ENCODE data around the gene GABPB1. TPM values are rescaled to one million over a fixed set of nuclear protein-coding genes. Genes with fewer than 3 reads are reported as not detected.

GABPB1 gene
- total and polyA plus RNA-seq, 2 of the 13 experiments (the other 11 are each of a cell fraction or from before 2014, with no cell fraction given): 17.5 to 39.5 TPM

DNA sequence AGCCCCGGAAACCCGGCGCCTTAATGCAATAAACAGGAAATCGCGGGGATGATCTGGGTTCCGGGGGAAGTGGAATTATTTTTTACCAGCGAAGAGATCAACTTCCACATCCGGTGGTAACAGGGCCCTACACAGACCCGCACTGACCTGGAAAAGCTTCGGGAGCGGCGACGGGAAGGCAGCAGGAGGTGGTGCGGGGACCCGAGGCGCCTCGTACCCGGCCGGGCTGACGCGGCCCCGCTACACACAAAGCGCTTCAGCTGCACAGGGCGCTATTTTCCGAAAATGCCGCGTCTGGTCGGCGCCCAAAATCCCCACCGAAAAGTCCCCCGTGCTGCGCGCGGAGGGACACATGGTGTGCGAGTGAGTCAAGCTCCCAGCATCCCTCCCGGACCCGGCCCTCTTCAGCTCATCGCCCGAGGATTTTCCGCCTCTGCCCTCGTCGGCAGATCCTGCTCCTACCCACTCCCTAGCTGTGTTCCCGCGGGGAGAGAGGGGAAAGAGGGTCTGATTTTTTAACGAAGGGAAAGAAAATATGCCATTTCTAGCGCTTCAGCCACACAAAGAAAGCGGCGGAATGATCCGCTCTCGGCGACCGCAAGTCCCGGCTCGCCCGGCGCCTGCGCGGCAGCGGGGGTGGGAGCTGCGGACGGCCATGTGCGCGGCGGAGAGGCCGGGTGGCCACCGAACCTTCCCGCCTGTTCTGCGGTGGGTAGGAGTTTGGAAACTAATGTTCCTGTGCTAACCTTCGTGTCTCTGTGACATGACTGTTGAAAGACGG lies at the start of gene GABPB1 (continued):
- TF ChIP-seq MAF1 (CRISPR knock-in tag; IDR thresholded peaks at IDR 0.05; ENCODE audit: borderline replicate concordance) (peak; percentile 57; the same call in 1 of the 2 replicates), ZNF75D (CRISPR knock-in tag; IDR thresholded peaks at IDR 0.05; ENCODE audit: borderline replicate concordance) (peak; percentile 91; the same call in 1 of the 2 replicates), SP2 (CRISPR knock-in tag; IDR thresholded peaks at IDR 0.05) (no peak; the same call in 1 of the 2 replicates), TAF15 (IDR thresholded peaks at IDR 0.05; ENCODE audit: low read depth, low read length, poor library complexity, severe bottlenecking) (no peak), KDM1A (CRISPR knock-in tag; IDR thresholded peaks at IDR 0.05) (no peak; the same call in 1 of the 2 replicates), ZNF446 (CRISPR knock-in tag; IDR thresholded peaks at IDR 0.05) (0 out of 2 replicates have a peak, but pooled peaks have one; percentile 10), LCORL (IDR thresholded peaks at IDR 0.05) (peak; percentile 48; the same call in 1 of the 2 replicates), LCORL (CRISPR knock-in tag; IDR thresholded peaks at IDR 0.05) (no peak), ETV6 (CRISPR knock-in tag; conservative IDR thresholded peaks at IDR 0.05) (no peak), RNF2 (conservative IDR thresholded peaks at IDR 0.05; ENCODE audit: low read depth) (peak; percentile 89), SALL1 (CRISPR knock-in tag; IDR thresholded peaks at IDR 0.05) (peak; percentile 86), SRSF4 (IDR thresholded peaks at IDR 0.05; ENCODE audit: low read depth, low read length, poor library complexity, severe bottlenecking) (no peak), ZNF557 (CRISPR knock-in tag; IDR thresholded peaks at IDR 0.05) (peak; percentile 90; the same call in 1 of the 2 replicates)
- TF ChIP-seq, protein P1, sequence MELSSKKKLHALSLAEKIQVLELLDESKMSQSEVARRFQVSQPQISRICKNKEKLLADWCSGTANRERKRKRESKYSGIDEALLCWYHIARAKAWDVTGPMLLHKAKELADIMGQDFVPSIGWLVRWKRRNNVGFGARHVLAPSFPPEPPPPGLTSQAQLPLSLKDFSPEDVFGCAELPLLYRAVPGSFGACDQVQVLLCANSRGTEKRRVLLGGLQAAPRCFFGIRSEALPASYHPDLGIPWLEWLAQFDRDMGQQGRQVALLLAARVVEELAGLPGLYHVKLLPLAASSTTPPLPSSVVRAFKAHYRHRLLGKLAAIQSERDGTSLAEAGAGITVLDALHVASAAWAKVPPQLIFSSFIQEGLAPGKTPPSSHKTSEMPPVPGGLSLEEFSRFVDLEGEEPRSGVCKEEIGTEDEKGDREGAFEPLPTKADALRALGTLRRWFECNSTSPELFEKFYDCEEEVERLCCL (CRISPR knock-in tag; IDR thresholded peaks at IDR 0.05; ENCODE audit: borderline replicate concordance): peak; percentile 38; the same call in 1 of the 2 replicates
- TF ChIP-seq, protein P2, sequence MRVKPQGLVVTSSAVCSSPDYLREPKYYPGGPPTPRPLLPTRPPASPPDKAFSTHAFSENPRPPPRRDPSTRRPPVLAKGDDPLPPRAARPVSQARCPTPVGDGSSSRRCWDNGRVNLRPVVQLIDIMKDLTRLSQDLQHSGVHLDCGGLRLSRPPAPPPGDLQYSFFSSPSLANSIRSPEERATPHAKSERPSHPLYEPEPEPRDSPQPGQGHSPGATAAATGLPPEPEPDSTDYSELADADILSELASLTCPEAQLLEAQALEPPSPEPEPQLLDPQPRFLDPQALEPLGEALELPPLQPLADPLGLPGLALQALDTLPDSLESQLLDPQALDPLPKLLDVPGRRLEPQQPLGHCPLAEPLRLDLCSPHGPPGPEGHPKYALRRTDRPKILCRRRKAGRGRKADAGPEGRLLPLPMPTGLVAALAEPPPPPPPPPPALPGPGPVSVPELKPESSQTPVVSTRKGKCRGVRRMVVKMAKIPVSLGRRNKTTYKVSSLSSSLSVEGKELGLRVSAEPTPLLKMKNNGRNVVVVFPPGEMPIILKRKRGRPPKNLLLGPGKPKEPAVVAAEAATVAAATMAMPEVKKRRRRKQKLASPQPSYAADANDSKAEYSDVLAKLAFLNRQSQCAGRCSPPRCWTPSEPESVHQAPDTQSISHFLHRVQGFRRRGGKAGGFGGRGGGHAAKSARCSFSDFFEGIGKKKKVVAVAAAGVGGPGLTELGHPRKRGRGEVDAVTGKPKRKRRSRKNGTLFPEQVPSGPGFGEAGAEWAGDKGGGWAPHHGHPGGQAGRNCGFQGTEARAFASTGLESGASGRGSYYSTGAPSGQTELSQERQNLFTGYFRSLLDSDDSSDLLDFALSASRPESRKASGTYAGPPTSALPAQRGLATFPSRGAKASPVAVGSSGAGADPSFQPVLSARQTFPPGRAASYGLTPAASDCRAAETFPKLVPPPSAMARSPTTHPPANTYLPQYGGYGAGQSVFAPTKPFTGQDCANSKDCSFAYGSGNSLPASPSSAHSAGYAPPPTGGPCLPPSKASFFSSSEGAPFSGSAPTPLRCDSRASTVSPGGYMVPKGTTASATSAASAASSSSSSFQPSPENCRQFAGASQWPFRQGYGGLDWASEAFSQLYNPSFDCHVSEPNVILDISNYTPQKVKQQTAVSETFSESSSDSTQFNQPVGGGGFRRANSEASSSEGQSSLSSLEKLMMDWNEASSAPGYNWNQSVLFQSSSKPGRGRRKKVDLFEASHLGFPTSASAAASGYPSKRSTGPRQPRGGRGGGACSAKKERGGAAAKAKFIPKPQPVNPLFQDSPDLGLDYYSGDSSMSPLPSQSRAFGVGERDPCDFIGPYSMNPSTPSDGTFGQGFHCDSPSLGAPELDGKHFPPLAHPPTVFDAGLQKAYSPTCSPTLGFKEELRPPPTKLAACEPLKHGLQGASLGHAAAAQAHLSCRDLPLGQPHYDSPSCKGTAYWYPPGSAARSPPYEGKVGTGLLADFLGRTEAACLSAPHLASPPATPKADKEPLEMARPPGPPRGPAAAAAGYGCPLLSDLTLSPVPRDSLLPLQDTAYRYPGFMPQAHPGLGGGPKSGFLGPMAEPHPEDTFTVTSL (CRISPR knock-in tag; IDR thresholded peaks at IDR 0.05; ENCODE audit: borderline replicate concordance): 0 out of 2 replicates have a peak, but pooled peaks have one; percentile 60
- TF ChIP-seq, protein P3, sequence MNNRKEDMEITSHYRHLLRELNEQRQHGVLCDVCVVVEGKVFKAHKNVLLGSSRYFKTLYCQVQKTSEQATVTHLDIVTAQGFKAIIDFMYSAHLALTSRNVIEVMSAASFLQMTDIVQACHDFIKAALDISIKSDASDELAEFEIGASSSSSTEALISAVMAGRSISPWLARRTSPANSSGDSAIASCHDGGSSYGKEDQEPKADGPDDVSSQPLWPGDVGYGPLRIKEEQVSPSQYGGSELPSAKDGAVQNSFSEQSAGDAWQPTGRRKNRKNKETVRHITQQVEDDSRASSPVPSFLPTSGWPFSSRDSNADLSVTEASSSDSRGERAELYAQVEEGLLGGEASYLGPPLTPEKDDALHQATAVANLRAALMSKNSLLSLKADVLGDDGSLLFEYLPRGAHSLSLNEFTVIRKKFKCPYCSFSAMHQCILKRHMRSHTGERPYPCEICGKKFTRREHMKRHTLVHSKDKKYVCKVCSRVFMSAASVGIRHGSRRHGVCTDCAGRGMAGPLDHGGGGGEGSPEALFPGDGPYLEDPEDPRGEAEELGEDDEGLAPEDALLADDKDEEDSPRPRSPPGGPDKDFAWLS (CRISPR knock-in tag; IDR thresholded peaks at IDR 0.05; ENCODE audit: borderline replicate concordance): no peak
- TF ChIP-seq, protein P4, sequence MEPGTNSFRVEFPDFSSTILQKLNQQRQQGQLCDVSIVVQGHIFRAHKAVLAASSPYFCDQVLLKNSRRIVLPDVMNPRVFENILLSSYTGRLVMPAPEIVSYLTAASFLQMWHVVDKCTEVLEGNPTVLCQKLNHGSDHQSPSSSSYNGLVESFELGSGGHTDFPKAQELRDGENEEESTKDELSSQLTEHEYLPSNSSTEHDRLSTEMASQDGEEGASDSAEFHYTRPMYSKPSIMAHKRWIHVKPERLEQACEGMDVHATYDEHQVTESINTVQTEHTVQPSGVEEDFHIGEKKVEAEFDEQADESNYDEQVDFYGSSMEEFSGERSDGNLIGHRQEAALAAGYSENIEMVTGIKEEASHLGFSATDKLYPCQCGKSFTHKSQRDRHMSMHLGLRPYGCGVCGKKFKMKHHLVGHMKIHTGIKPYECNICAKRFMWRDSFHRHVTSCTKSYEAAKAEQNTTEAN (CRISPR knock-in tag; conservative IDR thresholded peaks at IDR 0.05): peak; percentile 86

Measured in HepG2 (cell line).